GM19099 (cell line): ENCODE measurements around the gene TIMM21.

Source experiments
- POLR2A ChIP-seq: IDR thresholded peaks from 3 replicates; pipeline ENCODE4 v1.6.1; 2011; ENCODE audit warnings: low read depth; ENCODE audit not compliant: insufficient read length; ENCODE audit errors: extremely low read depth

TIMM21 gene

DNA sequence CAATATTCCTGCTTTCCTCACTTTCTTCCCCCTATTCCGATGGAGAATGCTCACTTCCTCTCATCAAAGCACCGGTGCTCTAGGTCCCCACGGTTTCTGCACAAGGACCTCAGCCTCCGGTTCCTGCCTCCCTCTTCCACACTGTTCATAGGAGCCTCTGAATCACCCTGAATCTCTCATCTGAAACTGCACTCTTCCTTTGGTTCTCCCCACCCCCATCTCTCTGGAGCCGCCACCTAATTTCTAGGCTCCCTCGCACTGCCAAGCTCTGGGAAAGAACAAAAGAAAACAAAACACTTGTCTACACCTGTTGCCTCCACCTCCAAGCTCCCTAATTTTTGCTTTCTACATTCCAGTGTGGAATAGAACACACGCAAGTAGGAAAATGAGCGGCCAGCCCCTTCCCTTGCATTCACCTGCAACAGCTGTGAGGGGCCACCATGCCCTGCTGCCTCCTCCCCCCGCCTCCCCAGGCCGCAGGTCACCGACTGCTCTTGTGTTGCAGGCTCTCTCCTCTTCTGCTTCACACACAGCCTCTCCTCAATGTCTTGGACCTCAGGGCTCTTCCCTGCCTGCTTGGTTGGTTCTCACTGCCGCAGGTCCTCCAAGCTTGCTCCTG lies 10.3 kb upstream of the TIMM21 start:
- TF ChIP-seq POLR2A: no peak

DNA sequence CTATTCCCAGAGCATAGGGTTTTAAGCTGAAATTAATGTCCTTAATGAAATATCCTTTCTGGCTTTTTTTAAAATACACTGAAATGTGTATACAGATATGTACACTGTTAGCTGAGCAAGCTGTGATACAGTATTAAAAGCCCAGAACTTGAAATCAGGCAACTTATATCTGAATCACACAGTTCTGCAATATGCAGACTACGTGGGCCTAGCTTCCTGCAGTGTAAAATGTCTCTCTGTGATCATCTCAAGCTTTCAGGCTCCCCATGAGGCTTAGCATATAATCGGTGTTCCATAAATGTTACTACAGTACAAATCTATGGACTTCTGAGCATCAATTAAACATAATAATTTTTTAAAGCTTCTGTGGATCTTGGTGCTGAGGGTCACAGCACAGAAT lies 8.9 kb upstream of the TIMM21 start:
- TF ChIP-seq POLR2A: no peak

DNA sequence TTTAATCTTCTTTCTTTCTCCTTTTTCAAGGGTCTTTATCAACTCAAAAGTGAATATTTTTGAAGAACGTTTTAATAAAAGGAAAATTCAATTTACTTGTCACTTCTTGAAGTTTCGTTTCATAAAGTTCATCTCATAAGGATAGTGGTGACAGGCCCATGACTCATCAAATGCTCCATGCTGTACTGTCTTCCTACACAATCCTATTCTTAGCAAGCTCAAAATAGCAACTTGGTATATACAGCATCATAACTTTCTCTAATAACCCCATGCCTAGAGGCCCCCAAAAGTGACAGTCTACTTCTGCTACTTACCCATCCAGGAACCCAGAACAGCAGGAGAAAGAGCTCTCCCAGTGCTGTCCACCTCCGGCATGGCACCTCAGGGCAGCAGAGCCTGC lies 8.4 kb upstream of the TIMM21 start:
- TF ChIP-seq POLR2A: no peak

DNA sequence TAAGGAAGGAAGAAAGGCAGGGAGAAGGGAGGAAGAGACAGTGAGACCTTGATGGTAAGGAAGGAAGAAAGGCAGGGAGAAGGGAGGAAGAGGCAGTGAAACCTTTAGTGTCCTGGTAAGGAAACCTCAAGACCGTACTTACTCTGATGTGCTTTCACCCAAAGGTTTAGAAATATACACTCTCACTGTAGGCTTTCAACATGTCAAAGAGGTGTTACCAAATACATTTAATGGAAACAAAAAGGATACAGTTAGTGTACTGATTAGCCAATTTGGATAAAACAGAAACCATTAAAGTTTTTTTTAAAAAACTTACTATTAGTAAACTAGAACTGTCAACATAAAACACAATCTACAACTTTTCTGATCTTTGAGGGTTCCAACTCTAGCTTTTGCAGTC lies 7.7 kb upstream of the TIMM21 start:
- TF ChIP-seq POLR2A: no peak

DNA sequence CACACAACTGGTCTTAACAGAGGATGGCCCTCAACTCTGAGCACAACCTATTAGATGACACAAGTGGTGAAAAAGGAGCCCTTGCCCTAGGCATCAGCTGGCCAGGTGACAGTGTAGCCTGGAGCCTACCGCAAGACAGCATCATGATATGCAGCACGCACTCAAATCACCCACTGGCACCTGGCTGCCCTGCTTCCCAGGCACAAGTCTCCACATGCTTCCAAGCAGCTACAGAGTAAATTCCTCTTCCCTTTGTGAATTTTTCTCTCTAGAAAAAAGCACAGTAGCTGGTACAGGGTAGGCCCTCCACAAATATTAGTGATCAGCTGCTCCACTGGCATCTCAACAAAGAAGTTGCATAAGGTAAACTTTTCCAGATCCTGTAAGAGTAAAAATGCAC lies 6.7 kb upstream of the TIMM21 start:
- TF ChIP-seq POLR2A: no peak

DNA sequence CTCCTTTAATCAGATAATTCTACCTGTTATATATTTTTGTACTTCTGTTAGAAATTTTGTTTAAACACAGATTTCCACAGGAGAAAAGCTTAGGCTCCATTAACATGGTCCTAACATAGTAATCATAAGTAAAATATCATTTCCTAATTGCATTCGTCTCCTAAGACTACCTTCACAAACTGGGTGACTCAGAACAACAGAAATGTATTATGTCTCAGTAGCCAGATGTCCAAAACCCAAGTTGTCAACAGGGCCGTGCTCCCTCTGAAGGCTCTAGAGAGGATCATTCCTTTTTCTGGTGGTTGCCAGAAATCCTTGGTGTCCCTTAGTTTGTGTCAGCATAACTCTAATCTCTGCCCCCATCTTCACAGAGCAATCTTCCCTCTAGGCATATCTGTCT lies 6.1 kb upstream of the TIMM21 start:
- no peak for TF ChIP-seq POLR2A

DNA sequence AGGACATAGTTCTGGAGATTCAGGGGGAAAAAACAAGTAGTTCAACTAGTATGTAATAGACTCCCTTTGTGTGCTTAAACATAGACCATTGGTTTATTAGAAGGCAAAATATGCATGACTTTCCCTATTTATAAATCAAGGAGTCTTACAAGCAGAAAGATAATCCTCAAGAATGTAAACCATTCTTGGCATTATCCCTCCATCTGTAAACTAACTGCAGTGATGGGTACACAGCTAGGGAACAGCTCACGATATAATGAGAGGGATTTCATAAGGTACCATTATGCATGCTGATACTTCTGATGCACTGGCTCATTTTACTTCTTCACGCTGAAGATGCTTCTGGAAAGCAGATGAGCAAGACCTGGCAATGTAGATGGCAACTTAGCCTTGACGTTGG lies 1.6 kb upstream of the TIMM21 start:
- no peak for TF ChIP-seq POLR2A

DNA sequence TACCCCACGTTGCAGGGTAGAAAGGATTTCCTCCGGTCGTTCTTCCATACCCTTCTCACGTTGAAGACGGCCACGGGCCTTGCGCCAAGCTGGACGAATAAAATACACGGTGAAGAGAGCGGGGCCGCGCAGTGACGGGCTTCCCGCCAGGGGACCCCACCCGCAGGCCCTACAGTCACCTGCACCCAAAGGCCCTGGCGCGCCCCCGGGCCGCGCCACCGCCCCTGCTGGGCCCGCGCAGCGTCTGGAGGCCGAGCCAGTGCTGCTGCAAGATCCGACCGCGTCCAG lies 888 bp upstream of the TIMM21 start:
- TF ChIP-seq POLR2A: no peak

DNA sequence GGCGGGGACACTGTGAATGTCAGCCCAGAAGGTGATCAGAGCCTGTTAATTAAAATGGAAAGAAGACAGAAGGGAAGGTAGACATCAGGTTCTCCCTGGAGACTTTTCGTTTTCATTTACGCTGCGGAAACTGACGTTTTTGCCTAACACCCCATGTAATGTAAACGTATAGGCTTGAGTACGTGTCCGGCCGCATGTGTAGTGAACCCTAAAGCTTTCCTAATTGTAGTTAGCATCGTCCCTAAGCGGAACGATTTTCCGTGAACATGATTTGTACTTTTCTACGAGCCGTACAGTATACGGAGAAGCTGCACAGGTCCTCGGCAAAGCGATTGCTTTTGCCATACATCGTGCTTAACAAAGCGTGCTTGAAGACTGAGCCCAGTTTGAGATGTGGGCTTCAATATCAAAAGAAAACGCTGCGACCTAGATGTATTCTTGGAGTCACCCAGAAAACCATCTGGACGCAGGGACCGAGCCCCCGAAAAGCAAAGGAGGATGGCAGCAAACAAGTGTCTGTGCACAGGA lies 284 bp downstream of the TIMM21 start:
- no peak for TF ChIP-seq POLR2A

DNA sequence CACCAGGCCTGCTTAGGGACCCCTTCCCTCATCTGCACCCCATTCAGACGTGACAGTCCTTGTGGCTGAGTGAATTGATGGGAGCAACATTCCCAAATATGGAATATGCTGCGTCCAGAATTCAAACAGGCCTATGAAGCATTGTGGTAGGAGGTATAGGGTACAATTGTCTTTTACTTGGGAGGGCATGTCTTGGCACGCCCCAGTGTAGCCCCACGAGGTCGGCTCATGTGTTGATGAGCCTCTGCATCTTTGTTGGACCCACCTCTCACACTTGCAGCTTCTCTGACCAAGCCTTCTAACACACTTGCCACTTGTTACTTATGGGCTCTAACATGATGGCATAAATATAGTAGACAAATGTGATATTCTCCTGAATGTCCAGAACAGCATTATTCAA lies 1.6 kb downstream of the TIMM21 start:
- TF ChIP-seq POLR2A: no peak

DNA sequence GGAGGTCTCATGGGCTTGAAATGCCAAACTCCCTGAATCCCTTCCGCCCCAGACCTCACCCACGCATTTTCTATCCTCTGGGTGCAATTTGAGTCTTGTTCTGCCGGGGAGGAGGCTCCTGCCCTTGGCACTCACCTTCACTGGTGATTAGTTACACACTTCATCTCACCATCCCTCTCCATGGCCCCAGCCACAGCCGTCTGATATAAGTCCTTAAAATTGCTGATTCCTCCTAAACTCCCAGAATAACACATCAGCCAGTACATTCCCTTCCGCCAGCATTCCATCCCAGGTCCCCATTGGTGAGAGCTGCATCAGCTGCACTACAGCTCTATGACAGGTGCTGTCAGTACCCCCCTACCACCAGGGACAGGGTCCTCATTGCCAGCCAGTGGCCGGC lies 3.9 kb downstream of the TIMM21 start:
- no peak for TF ChIP-seq POLR2A

DNA sequence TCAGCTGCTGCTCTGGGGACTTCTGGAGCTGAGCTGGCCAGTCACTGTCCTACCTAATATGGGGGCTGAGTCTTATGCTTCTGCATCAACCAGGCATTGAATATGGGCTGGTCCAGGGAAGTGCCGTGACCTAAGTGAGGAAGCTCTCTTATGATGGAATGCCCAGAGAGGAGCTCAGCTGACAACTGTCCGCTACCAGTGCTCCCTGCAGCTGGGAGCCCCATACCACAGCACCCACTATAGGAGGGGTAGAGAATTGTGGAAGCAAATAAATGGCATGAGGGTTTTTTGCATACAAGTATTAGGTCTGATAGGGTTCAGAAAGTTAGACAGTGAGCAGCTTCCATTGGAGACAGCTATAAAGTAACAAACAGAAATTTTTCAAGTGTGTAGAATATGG lies 4.5 kb downstream of the TIMM21 start:
- TF ChIP-seq POLR2A: no peak

DNA sequence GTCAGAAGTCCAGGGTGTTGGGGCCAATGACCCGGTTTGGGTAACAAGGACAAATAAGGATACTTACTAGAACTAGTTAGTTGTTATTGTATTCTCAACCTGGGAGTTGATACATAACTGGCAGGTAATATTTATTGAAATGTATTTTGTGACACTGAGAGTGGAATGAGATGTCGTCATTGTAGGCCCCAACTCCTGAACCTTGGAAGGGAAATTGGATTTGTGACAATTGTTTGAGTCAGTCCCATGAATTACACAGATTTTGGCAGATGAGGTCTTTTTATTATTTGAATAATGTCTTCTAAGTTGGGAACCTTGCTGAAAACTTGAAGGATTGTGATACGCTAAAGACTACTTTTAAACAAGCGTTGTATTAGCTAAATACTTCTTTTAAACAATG lies 5.1 kb downstream of the TIMM21 start:
- TF ChIP-seq POLR2A: no peak

DNA sequence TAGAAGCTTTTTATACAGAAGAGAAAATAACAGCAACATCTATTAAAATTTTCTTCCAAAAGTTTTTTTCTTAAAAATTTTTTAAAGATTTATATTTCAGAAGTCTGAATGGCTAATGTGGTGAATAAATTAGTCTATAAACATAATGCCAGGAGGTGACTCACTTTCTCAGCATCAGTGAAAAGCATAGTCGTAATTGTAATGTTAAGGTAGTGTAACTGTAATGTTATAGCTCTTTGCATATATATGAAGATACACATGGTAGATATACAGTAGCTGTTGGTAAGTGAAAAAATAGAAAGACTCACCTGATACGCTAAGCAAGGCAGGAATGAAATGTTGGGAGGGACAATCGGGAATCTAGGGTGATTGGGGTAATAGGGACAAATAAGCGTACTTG lies 5.5 kb downstream of the TIMM21 start:
- no peak for TF ChIP-seq POLR2A

DNA sequence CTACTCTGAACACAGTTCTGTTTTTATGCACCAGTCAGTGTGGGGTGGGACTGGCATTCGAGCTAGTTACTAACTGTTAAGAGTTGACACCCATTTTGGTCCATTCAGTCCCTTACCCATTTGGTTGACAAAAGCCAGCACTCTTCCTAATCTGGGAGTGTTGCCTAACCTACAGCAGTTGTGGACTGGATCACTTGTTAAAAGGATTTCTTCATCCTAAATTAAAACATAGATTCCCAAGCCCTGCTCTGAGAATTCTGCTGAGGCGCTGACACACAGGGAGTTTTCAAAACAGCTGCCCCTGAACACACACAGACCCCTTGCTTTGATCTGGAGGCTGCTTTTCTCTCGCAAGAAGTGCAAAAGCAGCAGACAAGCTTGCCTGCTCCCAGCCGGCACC lies 6.4 kb downstream of the TIMM21 start:
- no peak for TF ChIP-seq POLR2A

DNA sequence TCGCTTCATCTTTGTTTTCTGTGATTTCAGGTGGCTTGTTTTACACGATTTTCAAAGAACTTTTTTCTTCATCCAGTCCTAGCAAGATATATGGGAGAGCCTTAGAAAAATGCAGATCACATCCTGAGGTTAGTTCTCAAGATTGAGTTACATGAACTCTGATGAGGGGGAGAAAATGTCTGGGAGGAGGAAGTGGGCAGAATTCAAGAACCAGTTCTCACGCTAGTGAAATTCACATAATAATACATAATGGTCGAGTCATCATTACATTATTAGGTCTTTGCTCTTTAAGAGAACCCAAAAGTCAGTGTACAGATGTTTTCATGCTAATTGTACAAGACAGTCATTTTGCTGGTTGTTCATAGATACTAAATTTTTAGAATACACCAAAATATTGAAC lies 7.0 kb downstream of the TIMM21 start:
- no peak for TF ChIP-seq POLR2A

DNA sequence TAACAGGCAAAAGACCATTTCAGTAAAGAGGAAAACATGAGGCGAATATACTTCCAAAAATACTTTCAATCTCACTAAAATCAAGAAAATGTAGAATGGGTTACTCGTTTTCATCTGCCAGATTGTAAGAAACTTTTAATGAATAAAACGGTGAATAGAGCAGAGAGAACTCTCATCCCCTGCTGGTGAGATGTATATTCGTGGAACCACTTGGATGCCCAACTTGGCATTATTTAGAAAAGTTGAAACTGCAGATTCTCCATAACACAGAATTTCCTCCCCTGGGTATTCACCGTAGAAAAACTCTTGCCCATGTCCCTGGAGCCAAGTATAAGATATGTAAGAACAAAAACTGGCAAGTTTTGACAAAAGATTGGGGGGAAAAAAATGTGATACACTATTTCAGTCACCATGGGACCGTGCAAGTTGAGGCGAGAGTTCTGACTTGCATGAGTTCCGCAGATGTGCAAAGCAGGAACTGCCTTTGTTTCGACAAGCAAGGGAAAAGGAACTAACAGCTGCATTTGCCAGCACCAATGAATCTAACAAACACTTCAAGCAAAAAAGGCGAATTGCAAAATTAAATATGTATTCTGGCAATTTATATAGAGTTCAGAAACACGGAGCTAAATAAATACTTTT lies 14.8 kb downstream of the TIMM21 start:
- TF ChIP-seq POLR2A: no peak

DNA sequence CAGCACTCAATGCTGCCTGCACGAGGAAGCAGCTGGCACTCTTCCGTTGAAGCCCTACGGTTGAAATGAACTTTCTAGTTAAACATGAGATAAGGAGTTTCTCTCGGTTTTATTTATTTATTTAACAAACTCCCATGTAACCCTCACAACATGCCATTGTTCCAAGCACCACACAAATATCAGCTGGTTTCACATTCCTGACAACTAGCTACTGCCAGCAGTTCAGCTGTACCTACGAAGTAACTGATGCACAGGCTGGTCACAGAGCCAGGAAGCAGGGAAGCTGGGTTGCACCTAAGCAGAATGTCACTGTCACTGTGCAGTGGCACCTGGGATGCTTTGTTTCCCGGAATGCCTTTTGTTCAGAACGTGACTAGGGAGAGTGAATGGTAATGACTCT lies 18.1 kb downstream of the TIMM21 start:
- no peak for TF ChIP-seq POLR2A
